GM19023 (cell line): ENCODE measurements around the gene TRHDE.
"Not testable (repeated sequence)": the region's sequence is repeated elsewhere in the genome, so short reads cannot be mapped to it uniquely, and the experiment has no call there.

Experiments used
- ATAC-seq: cut with Tn5 transposase; IDR thresholded peaks from one replicate; pipeline ENCODE4 v1.9.1; 2021; ENCODE audit warnings: mild to moderate bottlenecking, moderate library complexity; ENCODE audit not compliant: unreplicated experiment

The TRHDE gene

DNA sequence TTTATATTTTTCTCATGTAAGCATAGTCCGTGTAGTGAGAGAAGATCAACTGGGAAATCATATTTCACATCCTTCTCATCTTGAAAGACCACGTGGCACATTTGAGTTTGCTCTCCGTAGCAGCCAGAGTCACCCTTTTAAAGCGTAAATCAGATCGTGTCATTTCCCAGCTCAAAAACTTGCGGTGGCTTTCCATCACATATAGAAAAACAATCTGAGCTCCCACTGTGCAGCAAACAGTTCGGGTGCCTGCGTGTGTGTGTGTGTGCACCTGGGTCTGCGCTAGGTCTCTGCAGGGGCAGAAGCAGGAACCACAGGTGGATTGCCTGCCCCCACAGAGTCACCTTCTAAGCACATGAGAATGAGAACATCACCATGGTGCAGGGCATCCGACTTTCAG lies 338.2 kb downstream of the TRHDE start:
- ATAC-seq: no peak

GRCh38 chr12:72610854-72611358 lies 338.7 kb downstream of the TRHDE start:
- ATAC-seq: no peak

GRCh38 chr12:72612171-72612570 lies 340.0 kb downstream of the TRHDE start:
- ATAC-seq: no peak

DNA sequence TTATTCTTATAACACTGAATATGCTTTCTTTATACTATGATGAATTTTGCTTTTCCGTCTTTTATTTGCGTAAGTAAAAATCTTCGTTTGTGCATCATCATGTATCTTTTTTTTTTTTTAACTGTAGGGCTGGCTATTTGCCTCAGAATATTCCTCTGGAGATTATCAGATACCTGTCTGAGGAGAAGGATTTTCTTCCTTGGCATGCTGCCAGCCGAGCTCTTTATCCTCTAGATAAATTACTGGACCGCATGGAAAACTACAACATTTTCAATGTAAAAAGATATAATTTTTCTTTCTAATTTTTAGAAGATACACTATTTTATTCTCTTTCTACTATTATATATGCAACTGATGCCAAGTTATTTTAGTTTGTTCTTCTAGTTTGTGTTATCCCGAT lies 346.6 kb downstream of the TRHDE start:
- no peak for ATAC-seq

DNA sequence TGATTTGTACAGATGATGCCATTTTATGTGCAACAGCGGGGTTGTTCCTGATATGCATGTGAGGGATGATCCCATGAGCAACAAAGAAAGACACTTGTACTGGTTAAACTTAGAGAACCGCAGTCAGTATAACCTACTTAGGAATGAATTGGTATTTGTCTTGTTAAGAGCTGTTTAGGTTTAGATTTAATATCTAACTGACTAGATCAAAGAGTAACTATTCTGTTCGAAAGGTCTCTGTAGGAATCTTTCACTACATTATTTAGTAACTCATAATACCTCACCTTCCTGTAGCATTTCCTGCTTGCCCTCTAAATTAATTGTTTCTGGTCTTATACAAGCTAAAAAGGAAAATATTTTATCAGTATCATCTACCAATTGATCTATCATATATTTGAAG lies 350.4 kb downstream of the TRHDE start:
- no peak for ATAC-seq

DNA sequence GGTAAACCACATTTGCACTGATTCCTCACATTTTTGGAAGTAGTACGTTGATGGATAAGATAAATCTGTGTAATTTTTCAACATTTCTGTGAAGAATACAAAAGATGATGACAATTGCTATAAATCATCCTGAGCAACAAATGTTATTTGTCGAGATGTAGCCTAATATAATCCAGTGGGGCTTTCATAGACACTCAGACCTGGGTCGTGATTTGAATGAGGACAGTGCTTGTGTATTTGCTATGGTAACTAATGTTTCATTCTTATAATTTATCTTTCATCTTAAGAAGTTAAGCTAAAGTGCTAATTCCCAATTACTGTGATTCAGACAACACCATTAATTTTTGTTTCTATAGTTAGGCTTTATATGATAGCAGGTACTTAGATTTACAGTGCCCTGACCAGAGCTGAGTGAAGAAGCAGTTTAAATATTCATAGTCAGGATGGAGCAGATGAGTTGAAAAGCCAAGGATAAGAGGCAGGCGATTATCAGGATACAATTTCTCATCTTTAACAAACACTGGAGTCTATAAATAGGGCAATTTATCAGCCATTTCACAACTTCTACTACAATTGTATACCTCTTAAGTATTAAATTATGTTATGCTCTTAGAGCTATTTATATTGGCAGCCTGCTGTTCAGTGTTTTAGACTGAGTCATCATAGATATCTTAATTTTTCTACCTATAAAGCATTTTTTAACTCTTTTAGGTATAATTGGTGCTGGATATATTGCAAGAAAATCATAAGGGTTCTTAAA lies 359.9 kb downstream of the TRHDE start:
- ATAC-seq: no peak

DNA sequence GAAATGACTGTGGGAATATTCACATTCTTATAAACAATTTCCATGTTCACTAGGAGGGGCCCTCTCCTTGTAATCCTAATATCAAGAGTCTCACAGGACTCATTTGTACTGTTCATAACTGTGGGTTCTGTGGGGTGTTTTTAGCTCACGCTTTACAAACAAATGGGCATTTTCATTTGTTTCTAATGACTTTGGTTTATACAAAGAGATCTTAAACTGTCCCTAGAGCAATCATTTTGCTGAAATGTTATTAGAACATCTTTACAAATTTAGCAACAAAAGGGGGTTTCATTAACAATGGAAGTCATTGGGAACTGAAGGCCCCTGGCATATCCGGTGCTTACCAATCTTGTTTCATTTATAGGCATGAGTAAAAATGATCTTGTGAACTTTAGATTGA lies 370.5 kb downstream of the TRHDE start:
- no peak for ATAC-seq

DNA sequence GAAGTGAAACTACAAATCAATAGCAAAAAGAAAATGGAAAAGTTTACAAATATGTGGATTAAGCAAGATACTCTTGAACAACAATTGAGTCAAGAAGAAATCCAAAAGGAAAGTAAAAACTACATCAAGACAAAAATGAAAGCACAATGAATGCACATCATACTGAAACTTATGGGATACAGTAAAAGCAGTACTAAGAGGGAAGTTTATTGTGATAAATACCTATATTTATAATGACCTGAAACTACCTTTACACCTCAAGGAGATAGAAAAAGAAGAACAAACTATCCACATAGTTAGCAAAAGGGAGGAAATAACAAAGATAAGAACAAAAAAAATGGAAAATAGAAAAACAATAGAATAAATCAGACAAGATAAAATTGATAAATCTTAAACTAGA lies 375.0 kb downstream of the TRHDE start:
- ATAC-seq: no peak

- ATAC-seq: no peak
Observed at GRCh38 chr12:72658615-72659014, 386.4 kb downstream of the TRHDE start.

DNA sequence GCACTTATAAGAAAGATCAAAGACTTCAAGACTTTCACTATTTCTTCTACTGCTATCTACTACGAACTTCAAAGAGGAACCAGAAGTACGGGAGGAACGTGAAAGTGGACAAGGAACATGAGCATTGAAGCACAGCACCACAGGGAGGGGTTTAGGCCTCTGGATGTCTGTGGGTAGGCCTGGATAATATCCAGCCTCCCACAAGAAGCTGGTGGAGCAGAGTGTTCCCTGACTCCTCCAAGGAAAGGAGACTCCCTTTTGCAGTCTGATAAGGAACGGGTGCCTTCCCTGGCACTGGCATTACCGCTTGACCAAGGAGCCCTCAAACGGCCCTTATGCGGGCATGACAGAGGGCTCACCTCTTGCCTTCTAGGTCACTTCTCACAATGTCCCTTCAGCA lies 388.0 kb downstream of the TRHDE start:
- not testable (repeated sequence) for ATAC-seq

DNA sequence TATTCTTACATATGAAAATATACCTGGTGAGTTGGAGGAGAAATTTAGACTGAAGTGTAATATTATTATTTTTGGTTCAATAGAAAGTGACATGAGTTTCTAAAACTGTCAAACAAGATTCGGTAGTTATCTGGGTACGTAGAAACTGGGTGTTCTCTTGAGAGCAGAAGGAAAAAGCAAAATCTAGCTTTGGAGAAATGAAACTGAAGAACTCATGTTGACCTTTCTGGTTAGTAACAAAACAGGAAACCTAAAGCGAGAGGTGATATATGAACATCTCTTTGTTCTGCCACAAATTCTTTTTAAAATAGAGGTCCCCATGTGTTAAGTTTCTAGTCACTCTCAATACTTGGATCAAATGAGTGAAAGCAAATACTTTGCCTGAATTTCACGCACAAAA lies 401.7 kb downstream of the TRHDE start:
- peak; percentile 76 for ATAC-seq

- no peak for ATAC-seq
Observed at GRCh38 chr12:72676556-72676955, 404.4 kb downstream of the TRHDE start.

- ATAC-seq: no peak
Observed at GRCh38 chr12:72677139-72677538, 405.0 kb downstream of the TRHDE start.

DNA sequence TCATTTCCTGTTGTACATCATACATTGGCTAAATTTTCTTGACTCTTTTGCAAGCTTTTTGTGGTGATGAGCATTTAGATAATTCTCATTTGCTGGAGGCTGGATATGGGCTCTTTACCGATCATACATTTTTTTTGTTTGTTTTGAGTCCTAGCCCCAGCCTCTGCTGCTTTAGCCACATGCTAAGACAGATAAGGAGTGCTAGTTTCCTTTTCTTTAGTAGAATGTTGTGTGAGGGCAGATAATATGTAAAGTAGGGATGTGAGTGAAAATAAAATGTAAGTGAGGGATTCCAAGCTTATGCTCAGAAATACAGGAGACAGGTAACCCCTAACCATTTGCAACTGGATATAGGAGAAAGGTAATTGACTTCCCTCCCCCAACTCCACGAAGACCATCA lies 405.7 kb downstream of the TRHDE start:
- ATAC-seq: no peak

DNA sequence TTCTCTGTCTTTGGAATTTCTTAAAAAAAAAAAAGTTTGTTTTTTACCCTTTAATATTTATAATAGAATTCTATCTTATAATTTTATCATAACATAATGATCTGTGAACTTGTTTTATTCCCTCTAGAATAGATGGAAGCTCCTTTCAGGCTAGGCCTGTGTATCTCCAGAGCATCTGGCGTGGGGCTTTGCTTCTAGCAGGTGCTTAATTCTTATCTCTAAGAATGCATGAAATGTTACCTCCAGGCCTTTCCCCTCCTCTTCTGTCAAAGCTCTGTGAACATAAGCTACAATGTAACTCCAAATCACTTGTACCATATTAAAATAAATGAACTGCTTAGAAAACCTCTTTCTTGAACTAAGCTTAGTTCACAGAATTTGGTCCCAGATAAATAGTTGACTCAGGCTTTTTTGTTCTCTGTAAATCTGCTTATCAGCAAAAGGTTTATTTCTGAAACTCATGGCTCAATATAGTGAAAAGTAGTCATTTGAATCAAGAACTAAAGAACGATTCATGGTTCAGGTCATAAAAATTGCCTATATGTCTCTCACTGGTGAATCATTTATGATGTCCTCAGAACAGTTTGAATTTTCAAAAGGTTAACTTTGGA lies 407.1 kb downstream of the TRHDE start:
- no peak for ATAC-seq

DNA sequence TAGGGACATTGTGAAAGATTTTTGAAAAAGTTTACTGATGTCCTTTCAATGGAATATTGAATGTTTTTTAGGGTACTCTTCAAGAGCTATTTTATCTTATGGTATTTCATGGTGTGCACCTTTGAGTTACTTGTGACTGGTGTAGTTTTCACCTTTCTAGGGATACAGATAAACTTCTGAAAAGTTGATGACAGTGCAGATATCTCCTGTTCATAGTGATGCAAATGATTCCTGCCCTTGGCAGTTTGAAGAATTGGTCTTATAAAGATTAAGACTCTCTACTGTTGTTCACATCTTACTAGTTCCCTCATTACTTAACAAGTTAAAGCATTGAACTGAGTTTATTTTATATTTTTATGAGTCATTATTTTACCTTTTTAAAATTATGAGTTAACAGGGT lies 408.9 kb downstream of the TRHDE start:
- ATAC-seq: no peak

- no peak for ATAC-seq
Observed at GRCh38 chr12:72684491-72684890, 412.3 kb downstream of the TRHDE start.

GRCh38 chr12:72692338-72692737 lies 420.2 kb downstream of the TRHDE start:
- no peak for ATAC-seq

GRCh38 chr12:72694193-72694592 lies 422.0 kb downstream of the TRHDE start:
- ATAC-seq: no peak

GRCh38 chr12:72699362-72699761 lies 427.2 kb downstream of the TRHDE start:
- ATAC-seq: no peak

DNA sequence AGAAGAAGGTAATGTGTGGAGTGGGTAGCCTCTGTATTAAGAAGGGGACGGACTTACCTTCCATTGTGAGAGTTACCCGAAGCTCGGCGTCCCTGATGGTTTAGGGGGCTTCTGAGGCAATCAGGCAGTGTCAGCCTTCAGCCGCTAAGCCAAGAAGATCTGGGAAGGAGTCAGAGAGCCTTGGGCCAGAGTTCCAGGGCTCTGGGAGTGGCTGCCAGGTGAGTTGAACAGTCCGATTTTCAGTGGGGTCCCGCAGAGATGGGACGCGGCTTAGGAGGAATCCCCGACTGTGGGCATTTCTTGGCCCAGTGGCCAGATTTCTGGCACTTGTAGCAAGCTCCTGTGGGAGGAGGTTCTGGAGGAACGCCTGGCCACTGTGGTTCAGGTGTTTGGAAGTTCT lies 439.9 kb downstream of the TRHDE start:
- ATAC-seq: not testable (repeated sequence)

GRCh38 chr12:72716221-72716620 lies 444.1 kb downstream of the TRHDE start:
- ATAC-seq: no peak

DNA sequence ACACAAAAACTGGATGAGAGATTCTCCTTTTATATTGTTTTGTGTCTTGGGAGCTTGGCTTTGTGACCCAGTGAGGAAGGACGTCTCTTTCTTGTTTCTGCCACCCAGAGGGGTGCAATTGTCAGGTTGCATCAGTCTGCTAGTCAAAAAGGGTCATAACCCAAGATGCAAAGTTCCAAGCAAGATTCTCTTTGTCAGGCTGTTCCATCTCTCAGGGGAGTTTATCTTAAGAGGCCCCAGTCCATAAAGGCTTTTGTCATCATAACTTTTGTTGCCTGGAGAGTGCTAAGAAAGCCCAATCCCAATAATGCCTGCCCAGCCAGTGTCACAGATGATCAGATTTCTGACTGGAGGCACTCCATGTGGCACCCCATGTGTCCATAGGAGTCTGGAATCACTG lies 444.9 kb downstream of the TRHDE start:
- no peak for ATAC-seq
